ENCODE results near the gene ADORA1.

The ADORA1 gene

DNA sequence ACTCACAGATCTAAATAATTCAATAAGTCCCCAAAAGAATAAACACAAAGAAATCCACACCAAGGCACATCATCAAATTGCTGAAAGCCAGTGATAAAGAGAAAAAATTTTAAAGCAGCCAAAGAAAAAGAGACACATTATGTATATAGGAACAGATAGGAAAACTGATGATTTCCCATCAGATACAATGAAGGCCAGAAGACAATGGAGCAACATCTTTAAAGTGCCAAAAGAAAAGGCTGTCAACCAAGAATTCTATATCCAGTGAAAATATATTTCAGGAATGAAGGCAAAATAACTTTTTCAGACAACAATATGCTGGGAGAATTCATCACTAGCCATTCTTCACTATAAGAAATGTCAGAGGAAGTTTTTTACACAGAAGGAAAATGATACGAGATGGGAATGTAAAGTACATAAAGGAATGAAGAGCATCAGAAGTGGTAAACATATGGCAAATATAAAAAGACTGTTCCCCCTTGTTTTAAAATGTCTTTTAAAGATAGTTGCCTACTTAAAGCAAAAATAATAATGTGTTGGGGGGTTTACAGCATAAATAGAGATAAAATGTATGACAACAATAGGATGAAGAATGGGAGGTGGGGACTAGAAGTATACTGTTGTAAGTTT is 32.4 kb upstream of the ADORA1 start:
- DNase-seq: no peak

DNA sequence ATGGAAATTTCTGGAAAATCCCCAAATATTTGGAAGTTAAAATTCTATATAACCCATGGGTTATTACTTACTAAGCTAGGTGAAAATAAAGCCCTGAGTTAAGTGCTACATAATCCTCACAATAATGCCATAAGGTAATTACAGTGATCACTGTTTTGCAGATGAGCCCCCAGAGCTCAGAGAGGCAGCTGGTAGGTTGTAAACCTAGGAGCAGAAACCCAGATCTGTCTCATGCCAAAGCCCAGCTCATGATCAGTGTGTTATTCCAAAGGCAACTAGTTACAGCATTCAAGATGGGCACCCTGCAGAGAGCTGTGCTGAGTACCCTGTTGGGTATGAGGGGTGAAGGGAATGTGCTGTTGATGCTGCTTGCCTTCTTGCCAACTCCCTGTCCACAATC is 31.0 kb upstream of the ADORA1 start:
- DNase-seq: no peak

DNA sequence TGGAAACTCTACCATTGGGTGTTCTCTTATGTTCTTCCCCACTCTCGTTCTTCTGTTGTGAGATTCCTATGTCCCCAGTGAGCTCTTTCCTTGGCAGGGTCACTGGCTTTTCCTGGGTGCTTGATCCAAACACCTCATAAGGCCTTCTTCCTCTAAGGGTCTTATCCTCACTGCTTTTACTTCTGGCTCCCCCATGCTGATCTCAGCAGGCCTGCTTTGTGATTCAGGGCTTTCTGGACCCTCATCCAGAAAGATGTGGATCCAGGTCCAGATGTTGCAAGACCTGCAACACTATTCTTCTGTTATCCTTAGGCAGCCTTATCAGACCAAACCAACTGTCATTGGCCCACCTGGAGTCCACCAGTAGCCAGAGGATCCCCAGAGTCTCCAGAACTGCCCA is 30.5 kb upstream of the ADORA1 start:
- DNase-seq: no peak

DNA sequence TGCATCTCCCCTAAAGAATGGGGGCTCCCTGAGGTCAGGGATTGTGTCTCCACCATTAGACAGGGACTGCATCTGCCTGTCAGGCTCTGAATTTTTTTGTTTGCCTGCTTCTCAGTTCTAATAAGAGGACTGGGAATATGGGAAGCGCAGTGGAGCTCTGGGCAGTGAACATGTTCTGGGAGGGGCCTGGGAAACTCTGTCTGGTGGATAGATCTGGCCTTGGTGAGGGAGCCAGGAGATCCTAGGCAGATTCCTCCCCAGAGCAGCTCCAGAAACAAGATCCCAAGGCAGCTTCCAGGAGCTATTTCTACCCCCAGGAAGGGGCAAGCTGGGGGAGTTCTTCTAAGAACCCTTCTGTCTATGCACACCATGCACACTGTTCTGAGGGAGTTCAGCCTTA is 29.1 kb upstream of the ADORA1 start:
- no peak for DNase-seq

DNA sequence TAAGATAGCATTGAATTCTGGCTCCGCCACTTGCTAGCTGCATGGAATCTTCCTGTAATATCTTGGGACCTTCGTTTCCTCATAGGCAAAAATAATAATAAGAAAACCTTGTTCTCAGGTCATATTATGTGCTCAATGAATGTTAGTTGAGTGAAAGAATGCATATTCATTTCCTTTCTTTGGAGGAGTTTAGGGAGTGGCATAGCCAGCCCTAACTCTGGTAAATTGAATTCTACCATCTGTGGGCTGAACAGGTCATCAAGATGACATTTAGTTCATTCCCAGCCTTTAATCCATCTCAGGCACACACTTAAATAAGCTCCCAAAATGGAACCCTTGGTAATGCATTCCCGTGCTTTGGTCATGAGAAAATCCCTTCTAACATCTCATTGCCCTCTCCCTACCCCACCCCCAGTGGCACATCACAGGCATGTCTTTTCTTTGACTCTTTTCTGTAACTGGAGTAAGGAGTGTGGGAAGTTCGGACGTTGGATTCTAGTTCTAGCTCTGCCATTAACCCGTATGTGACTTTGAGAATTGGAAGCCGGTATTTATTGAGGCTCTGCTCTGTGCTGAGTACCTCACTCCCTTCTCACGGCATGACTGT is 28.5 kb upstream of the ADORA1 start:
- DNase-seq: no peak

DNA sequence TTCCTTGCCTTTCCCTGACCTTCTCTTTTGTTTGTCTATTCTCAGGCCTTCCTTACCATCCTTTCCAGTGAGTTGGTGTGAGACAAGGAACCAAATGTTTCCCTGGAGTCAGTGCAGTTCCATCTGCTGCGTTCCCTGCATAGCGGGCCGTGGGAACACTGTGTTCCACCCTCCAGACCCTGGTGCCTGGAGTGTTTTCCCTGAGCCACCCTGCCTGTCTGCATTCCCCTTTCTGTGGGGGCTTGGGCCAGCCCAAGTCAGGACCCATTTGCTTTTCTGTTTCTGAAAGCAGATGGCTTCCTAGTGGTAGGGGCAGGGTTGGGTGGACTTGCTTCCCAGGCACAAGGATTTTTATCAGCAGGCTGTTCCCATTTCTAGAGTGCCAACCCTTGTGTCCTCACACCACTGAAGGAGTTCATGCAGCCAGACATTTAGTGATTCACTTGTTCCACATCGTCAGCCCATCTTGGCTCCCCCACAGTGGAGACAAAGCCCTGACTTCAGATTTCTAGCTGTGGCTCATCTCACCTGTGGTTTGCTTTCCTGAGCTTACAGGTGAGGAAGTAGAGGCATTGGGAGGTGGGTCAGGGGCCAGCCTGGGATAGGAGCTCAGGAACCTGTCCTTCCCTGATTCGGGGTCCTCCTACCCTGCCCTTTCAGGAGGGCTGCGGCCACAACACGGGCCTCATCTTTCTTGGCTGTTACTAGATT is 27.6 kb upstream of the ADORA1 start:
- DNase-seq: no peak

DNA sequence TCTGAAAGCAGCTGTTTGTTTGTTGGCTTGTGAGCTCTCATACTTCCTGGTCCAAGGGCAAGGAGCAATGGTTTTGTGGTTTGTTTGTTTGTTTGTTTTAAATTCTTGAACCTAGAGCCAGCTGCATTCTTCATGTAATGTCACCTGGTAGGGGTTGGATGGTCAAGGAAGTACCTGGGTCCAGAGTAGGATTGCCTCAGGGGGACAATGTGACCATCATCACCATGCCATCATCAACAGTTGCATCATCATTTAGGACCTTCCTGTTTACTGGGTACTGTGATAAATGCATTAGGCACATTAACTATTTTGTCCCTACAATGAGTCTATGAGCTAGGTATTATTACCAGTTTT is 27.0 kb upstream of the ADORA1 start:
- DNase-seq: no peak

DNA sequence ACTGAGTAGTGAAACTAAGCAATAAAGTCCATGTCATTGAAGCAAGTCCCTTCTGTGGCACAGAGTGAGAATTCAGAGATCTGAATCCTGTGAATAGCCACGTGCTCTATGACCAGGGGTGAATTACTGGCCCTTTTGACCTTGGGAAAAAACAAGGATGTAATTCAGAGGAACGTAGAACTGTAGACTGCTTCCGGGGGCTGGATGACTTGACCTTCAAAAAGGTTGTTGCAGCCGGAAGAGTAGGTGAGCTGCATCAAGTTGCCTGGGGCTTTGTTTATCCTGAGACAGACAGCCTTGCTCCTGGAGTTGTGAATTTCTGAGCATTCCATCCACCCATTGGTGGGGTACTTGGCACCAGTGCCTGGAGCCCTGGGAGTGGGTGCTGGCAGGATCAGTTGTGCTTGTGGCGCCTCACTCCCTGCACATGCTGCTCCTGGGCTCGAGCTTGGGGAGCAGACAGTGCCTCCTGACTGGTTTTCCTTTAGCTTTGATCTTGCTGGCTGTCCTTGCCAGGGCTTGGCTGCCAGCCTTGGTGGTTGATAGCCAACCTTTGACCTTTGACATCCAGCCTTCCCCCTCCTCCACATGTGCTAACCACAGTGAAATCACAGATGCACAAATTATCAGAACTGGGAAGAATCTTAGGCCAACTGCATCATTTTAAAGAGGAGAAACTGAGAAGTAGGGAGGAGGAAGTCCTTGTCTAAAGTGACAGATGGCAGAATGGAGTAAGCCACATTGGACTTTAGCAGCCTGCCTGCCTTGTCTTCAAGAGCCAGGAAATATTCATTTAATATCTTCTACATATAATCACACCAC is 25.5 kb upstream of the ADORA1 start:
- DNase-seq: no peak

DNA sequence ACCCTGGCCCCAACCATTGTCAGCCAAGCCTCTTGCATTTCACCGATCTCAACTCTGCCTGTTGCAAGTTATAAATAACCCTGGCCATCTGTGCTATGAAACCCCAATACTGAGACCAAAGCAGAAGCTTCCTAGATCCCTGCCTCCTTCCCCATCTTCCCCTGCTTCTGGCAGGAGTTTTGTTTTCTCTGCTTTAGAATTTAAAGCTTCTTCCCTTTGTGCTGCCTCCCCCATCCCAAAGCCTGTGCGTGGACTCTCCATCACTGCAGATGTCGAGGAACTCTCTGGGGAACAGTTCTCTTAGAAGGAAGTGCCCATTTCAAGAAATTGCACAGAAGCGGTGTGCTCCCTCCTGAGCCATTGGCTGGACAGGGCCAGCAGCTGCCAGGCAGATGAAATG is 24.3 kb upstream of the ADORA1 start:
- DNase-seq: no peak

DNA sequence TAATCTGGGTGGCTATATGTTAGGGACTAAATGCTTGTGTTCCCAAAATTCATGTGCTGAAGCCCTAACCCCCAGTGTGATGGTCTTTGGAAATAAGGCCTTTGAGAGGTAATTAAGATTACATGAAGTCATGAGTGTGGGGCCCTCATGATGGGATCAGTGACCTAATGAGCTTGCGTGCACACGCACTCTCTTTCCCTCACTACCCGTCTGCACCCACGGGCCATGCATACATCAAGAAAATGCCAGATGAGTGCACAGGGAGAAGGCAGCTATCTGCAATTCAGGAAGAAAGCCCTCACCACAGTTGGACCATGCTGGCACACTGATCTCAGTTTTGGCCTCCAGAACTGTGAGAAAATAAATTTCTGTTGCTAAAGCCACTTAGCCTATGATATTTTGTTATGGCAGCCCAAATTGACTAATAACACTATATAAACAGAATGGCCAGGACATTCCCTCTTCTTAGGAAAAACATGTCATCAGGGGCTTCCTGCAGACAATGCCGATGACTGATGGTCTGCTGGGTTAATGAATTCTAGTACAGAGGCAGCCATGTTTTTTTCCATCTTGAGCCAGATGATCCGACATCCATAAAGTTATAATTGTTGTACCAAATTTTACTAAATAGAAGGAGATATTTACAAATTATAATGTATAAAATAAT is 23.6 kb upstream of the ADORA1 start:
- DNase-seq: no peak

DNA sequence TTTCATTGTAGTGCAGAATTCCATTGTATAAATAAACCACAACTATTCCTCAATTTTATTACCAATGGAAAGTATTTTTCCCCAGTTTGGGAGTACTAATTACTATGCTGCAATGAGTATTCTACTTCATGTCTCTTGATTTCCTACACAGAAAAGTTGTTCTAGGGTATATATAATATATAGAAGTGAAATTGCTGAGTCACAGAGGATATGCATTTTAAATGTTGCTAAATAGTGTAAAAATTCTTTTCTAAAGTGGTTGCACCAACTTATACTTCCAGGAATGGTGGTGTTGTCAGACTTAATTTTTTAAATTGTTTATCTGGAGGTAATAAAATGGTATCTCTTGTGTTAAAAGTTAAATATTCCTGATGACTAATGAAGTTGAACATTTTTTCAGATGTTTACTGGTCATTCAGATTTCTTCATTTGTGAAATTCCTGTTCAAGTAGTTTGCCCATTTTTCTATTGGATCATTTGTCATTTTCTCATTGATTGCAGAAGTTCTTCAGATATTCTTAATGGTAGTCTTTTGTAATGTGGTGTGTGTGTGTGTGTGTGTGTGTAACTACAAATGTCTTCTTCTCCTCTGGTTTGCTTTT is 22.6 kb upstream of the ADORA1 start:
- DNase-seq: no peak

DNA sequence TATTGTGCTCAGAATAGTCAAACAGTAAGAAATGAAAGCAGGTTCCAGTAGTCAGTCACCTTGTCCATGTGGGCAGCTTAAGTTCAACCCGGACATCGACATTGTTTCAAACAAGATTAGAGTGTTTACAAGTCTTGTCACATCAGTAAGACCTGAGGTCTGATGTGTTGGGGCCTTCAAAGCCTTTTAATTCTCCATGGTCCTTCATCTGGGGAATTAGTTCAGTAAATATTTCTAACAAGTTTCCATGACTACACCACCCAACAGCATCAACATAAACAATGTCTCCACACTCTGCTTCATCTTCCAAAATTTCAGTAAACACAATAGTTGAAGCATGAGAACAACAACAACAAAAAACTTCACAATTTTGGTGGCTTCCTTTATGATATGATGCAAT is 15.1 kb upstream of the ADORA1 start:
- DNase-seq: no peak

DNA sequence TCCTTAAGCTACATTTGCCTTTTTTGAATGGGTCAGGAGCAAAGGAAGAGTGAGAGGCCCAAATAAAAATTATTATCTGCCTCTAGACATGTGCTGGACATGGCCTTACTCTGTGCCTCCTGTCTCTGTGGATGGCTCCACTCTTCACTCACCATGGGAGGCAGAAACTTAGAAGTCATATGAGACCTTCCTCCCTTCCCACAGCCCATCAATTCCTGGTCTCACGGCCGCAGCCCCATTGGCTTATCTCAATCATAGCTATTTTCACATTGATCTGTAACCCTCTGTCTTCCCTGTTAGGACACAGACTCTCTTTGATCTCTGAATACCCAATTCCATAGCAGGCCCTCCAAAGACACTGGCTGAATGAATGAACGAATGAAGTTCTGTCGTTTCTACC is 14.2 kb upstream of the ADORA1 start:
- no peak for DNase-seq

DNA sequence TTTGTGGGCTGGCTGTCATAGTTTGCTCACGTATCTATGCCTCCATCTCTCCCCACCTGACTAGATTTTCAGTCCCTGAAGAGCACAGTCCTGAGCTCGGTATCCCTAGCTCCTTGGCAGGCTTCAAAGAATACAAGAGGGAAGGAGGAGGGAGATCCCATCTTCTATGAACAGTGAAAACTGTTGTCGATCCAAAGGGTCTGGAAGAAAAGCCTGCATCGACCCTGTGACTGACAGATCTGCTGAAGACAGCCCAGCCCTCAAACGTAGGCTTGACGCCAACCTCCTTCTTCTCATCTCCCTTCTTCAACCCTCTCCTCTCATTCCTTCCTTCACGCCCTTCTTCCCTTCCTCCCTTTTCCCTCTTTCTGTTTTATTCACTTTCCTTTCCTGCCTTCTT is 13.3 kb upstream of the ADORA1 start:
- DNase-seq: no peak

DNA sequence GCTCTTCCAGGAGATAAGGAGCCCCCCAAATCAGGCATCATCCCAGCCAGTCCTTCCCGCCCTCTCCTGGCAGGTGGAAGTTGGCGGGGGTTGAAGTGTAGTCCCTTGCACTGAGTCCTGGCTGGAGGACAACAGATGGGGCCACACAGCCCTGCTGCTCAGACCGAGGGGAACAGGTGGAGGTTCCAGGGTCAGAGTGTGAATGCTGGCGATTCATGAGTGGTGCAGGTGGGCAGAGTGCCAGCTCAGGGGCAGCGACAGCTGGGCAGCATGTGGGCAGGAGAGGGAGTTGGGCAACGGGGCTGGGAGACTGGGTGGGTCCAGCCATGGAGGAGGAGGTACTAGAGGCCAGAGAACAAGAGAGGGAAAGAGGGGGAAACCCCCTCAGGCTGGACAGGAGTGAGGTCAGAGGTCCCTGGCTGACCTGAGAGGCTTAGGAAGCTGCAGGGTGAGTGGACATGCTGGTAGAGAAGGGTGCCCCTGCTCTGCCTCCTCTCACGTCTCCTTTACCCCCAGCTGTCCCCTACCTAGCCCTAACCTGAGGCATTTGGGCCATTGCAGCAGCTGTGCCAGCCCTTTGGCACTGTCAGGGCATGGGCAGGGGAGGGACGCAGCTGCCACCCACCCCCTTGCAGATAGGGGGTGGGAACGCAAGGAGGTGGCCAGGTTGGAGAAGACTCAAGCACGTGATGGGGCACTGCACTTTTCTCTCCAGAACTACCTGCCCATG is 11.3 kb upstream of the ADORA1 start:
- DNase-seq: no peak

DNA sequence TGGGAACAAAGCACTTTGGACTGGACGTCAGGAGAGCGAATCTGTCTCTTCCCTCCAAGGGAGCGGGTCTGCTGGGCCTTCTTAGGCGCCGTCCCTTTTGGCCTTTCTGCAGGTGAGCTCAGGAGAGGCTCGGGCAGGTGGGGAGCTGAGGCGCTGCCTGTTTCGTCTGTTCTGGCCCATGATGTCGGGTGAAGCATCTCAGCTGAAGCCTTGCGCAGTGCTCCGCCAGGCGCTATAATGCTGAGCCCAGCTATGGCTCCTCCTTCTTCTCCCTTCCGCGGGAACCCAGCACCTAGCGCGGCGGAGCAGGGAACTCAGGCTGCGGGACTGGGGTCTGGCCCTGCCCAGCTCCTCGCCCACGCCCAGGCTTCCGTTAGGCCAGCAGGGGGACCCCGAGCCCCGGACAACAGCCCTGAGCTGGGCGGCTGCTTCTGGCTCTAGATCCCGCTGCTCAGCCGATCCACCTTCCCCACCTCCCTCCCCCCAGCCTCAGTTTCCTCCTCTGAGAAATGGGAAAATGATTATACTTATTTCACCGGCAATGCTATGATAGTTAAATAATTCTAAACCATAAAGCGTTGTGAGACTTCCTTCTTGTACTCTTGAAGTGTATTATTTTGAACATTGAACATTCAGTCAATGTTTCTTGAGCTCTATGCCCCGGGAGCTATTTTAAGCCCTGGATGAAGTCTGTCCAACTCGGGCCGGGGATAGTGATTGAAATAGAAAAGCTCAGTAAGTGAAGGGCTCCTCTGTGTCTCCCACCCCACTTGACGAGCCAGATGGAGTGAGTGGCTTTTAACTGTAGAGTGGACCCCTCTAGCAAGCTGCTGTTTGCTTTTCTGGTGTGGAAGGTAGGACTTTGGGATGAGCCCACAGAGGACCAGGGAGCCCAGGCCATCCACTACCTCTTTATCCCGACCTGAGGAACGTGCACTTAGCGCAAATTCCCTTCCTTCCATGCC is 9.6 kb upstream of the ADORA1 start:
- no peak for DNase-seq

DNA sequence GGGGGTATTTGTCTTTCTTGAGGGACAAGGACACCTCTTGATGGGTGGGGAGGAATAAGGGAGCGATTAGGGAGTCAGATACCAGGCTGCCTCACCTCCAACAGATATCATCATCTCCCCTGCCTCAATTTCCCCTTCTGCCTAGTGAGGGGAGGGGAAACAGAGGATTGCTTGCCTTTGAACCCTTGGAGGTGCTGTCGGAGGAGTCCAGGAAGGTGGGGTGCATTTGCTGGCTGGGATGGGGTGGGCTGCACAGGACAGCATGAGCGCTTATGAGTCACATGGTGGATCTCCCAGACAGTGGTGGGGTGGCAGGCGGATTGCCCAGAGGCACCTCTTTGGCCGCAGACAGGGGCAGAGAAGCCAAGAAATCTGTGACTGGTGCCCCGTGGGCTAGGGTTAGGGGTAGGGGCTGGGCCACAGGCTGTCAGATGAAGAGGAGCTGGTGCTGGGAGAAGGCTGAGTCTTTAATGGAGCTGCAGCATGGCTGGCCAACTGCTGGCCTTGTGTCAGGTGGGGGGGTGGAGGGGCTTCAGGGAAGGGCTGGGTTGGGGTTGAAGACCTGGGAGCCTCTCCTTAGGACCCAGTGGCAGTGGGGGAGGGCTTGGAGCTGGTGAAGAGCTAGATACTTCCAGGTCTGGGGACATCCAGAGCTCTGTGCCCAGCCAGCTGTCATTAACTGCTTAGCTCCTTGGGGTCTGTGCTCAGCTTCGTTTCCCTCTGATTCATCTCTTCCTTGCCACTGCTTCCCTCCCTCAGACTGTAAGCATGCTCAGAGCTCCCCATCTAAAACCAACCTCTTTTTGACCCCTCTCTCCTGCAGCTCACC is 7.0 kb upstream of the ADORA1 start:
- DNase-seq: no peak

DNA sequence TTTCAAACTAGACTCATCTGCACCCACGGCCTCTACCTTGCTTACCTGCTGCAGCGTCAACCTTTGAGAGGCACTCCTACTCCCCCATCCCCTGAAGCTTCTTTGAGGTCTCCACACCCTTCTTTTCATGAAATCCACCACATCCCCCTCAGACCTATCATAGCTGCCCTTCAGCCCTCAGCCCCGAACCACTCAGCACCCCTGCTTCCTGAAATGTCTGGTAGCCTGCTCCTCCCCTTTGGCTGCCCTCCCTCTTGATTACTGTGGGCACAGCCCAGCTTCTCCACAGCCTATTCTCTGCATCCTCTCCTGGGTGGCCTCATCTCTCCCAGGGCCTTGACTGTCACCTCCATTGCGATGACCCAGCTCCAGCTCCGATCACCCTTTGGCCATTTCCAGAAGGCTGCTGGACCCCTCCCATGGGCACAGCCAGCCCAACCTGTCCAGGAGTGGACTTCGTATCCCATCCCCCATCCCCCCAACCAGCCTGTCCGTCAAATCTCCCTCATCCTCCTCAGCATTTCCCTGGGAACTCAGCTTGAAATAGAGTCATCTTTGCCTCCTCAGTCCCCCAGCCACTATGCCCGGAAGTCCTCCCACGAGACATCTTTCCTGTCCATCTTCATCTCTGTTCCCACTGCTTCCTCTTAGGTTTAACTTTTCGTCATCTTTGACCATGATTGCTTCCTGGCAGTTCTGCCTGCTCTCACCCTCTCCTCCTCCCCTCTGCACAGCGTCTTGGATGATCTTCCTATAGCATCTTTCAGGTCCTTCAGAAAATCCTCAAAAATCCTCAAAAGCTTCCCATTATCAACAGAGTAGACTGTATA is 6.1 kb upstream of the ADORA1 start:
- no peak for DNase-seq

DNA sequence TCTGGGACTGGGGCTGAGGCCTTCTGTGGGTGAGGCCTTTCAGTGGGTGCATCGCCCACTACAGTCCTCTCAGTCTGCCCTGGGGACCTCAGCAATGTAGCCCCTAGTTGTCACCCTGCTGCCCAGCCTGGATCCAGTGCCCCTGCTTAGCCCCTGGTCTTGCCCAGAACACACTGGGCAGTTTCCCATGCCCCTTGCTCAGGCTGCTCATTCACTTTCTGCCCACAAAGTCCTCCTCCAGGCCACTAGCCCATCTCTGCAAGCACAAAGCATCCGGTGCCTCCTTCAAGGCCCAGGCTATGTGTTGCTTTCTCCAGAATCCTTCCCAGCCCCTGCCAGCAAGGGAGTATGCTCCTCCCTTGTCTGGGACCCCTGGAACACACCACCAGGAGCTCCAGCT is 5.4 kb upstream of the ADORA1 start:
- DNase-seq: no peak
